Kidney glomerular epithelial cell (primary cell): ENCODE measurements around the gene KIAA1958.

Experiments used
- DNase-seq: peaks from one replicate; lab custom pipeline; 2025; lab: John Stamatoyannopoulos, UW

KIAA1958 gene, protein sequence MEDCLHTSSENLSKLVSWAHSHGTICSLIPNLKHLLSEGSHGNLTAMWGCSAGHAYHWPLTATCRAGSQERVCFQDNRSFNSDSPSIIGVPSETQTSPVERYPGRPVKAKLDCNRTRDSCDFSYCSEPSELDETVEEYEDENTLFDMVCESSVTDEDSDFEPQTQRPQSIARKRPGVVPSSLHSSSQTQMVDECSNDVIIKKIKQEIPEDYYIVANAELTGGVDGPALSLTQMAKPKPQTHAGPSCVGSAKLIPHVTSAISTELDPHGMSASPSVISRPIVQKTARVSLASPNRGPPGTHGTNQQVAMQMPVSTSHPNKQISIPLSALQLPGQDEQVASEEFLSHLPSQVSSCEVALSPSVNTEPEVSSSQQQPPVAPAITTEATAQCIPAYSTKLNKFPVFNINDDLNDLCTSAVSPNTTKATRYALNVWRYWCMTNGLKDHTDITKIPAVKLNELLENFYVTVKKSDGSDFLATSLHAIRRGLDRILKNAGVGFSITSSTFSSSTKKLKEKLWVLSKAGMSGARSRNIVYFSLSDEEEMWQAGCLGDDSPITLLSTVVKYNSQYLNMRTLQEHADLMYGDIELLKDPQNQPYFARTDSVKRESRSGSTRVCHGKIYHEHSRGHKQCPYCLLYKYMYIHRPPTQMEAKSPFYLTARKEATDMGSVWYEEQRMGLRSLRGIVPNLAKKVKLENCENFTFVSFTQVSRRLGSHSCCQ

DNA sequence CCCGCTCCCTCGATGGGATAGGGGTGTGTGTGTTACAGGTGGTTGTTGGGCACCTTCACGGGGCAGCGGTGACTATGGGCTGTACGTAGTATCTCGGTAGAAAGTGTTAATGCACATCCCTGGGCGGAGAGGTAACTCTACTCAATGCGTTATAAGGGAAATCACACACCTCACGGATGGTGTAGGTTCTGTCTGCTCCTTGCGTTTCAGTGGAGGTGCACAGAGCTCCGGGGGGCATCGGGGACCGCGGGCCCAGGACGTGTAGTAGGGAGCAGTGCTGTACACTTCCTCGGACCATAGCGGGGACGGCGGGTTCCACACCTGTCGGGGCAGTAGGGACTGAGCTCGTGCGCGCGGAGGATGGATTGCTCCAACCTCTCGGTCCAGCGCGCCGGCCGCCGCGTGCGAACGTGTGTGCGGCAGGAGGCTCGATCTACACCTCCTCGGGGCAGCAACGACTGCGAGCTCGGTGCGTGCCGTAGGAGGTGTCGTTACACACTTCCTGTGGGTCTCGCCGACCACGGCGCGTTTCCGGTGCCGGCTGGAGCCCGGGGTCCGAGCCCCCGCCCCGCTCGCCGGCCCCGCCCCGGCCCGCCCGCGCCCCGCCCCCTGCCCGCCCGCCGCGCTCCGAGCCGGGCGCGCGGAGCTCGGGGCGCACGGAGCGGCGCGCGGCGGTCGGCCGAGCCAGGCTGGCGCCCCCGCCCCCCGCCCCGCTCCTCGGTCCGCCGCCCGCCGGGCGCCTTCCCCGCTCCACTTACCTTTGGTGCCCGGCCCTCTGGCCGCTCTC lies at the start of gene KIAA1958:
TSS of gene KIAA1958 (plus strand) at position 607 of the 787 bp plus-strand sequence. CDS start 87,254 bp downstream, outside the sequence.
- peak; percentile 47 for DNase-seq

DNA sequence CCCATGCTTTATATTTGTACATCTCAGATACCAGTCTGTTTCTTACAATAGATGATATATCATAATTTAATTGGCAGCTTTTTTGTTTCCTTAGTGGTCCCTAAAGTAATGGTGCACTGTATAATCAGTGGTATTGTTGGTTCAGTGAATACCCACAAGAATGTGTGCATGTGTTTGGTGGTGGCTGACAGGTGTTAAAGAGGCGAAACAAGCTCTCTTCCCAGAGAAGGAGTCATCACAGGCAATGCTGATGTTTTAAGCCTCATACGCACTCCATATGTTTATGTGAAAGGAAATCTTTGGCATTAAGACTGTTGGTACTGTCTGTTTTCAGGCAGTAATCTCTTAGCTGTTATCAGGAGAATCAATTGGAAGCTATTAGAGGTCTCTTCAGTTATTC lies 49.2 kb upstream of the KIAA1958 start:
- DNase-seq, result no peak

DNA sequence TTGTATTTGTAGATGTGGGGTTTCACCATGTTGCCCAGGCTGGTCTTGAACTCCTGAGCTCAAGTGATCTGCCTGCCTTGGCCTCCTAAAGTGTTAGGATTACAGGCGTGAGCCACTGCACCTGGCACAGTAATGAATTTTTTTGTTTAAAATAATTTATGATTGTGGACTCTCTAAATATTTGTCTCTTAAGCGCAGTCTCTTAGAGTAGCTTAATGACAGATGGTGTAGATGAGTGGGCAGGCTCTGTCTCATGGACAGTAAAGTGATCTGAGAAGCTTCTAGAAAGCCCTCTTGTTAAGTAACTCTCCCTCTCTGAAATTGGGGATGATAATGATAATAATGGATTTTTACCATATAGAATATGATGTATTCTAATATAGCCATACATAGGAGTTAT lies 47.5 kb upstream of the KIAA1958 start:
- no peak for DNase-seq

DNA sequence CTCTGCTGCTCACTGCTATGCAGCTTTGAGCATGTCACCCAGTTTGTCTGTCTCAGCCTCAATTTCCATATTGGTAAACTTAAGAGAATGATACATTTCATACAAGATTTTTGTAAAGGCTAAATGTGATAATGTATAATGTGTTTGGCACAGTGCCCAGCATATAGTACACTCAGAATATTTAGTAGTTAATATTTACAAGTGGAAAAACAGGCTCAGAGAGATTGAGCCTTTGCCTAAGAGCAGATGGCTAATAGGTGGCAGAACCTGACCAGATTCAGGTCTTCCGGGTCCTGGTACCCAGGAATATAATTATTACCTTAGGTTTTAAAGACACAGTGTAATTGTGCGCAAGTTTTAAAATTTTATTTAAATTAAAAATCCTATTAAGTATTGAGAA lies 46.8 kb upstream of the KIAA1958 start:
- no peak for DNase-seq

DNA sequence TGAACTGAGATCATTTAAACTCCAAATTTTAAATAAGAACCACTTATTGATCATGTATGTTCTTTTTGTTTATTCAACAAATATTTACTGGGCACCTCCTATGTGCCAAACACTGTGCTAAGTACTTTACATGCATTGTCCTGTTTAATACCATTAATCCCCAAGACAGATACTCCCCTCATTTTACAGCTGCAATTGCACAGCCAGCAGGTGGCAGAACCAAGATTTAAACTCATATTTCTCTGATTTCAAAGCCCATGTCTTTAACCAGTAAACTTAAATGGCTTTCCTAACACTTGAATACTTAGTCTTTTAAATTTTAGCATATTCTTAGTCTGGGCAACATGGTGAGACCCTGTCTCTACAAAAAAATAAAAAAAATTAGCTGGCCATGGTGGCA lies 43.4 kb upstream of the KIAA1958 start:
- peak; percentile 2 for DNase-seq

DNA sequence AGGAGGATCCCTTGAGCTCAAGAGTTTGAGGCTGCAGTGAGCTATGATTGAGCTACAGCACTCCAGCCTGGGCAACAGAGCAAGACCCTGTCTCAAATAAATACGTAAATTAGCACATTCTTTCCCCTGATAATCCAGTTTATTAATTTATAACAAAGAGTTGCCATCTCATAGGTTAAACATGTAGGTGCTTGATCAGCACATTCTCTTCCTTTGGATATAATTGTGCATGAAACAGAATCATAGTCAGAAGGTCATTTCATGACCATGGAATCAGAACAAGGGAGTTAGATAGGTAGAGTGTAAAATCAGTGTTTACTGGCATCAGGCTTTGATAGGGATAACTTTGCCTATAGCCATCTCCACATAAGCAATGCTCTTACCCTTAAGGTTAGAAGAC lies 43.0 kb upstream of the KIAA1958 start:
- DNase-seq, result no peak

DNA sequence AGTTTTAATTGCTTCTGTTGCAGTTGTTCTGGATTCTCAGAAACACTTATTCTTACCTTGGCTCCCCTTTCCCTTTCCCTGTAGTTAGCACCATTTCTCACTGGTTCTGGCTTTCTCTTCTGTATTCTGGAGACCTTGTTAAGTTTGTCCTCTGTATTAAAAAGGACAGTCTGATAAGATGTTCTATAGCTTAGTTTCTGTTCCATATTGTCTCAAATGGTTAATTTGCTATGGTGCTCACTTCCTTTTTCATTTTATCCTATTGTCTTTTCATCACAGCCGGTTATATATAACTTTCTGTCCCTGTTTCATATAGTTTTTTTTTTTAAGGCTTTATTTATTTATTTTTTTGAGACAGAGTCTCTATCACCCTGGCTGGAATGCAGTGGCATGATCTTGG lies 41.4 kb upstream of the KIAA1958 start:
- DNase-seq, result no peak

DNA sequence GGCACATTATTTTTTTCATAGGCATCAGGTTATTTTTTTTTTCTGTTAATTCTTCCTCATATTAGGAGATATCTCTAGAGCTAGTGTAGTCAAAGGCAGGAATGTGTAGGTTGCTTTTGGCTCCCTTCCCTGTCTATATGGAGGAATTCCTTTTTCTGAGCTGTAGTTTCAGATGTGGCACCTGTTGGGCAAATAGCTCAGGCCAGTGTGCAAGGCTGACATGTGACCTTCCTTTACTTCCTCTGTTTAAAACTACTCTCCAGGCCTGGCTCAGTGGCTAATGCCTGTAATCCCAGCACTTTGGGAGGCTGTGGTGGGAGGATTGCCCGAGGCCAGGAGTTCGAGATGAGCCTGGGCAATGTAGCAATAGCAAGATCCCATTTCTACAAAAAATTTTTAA lies 40.5 kb upstream of the KIAA1958 start:
- no peak for DNase-seq

DNA sequence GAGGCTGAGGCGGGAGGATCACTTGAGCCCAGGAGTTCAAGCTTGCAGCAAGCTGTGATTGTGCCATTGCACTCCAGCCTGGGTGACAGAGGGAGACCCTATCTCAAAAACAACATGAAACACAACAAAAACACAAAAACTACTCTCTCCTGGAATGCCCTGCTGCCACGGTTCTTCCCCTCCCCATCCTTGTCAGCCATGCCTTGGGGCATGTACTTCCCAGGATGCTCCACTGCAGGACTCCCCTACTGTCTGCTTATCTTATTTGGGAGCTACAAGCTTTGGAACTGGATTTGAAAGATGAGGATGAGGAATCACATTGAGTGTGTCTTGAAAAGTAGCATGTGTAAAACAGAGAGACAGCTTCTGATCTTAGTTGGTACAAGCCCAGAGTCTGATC lies 40.1 kb upstream of the KIAA1958 start:
- DNase-seq, result no peak

DNA sequence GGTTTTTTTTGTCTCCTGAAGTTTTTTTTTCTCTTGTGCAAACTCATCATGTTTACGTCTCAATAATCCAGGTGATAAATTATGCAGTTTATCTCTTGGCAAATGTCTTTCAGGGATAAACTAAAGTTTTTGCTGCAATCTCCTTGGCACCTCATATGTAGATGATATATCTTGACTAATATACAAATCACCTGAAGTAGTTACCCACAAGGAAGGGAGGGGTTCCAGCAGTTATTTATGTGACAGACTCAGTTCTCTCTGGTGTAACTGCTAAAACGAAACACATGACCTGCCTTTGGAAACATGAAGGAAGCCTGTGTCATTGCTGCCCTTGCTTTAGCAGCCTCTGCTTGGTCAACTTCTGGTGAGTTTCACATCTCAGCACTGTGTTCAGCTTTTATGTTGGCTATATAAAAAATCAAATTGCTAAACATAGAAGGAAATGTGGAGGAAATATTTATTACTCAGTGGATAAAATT lies 39.3 kb upstream of the KIAA1958 start:
- DNase-seq, result peak; percentile 4

DNA sequence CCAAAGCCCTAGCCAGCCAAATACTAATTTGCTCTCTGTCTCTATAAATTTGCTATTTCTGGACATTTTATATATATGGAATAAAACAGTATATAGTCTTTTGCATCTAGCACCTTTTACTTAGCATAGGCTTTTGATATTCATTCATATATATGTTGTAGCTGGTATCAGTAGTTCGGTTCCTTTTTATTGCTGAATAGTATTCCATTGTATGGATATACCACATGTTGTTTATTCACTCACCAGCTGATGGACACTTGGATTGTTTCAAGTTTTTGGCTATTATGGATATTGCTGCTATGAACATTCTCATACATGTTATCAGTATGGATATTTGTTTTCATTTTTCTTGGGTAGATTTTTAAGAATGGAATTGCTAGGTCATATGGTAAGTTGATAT lies 23.8 kb upstream of the KIAA1958 start:
- no peak for DNase-seq

DNA sequence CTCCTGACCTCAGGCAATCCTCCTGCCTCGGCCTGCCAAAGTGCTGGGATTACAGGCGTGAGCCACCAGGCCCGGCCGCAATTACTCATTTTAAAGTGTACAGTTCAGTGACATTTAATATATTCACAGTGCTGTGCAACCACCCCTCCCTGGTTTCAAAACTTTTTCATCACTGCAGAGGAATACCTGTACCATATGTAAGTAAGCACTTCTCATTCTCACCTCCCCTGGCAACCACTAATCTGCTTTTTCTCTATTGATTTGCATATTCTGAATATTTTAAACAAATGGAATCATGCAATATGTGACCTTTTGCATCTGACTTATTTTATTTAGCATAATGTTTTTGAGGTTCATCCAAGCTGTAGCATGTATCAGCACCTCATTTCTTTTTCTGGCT lies 21.3 kb upstream of the KIAA1958 start:
- no peak for DNase-seq

DNA sequence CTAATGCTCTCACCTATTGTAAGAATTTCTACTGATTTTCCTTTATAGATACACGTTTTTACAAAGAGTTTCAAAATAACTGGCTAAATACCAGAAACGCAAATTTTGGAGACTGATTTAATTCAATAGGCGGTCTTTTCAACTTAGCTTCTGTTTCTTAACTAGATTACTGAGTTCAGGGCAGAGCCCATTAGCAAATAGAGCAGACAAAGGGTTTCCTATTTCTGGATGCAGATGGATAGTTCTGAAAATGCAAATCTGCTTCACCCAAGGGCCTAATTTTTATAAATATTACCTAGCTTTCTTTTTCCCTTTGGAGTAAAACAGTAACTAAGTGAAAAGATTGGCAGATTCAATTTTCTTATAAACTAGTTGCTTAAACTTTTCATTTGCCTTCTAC lies 13.6 kb upstream of the KIAA1958 start:
- DNase-seq, result no peak

DNA sequence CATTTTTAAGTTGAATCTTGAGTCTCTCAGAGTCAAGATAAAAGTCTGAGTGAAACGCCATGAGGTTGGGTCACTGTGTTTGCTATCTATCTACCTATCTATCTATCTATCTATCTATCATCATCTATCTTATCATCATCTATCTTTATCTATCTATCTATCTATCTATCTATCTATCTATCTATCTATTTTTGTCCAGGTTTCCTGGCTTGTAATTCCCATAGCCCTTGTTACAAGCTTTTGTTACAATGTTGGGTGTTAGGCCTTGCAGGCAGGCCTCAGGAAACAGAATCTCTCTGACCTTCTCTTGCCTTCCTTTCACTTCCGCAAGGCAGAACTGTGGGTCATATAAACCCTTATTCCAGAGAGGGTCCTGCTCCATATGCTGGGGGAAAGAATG lies 12.6 kb upstream of the KIAA1958 start:
- no peak for DNase-seq

DNA sequence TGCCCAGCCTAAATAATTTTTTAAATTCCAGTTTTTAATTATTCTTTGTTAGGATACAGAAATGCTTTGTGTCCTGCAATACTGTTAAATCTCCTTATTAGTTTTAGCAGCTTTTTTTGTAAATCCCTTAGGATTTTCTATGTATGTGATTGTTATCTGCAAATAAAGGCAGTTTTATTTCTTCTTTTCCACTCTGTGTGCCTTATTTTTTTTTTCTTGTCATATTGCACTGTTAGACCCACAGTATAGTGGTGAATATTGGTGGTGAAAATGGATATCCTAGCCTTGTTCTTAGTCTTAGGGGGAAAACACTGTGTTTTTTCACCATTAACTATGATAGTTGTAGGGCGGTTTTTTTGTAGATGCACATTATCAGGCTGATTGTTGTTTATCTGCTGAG lies 11.3 kb upstream of the KIAA1958 start:
- no peak for DNase-seq

DNA sequence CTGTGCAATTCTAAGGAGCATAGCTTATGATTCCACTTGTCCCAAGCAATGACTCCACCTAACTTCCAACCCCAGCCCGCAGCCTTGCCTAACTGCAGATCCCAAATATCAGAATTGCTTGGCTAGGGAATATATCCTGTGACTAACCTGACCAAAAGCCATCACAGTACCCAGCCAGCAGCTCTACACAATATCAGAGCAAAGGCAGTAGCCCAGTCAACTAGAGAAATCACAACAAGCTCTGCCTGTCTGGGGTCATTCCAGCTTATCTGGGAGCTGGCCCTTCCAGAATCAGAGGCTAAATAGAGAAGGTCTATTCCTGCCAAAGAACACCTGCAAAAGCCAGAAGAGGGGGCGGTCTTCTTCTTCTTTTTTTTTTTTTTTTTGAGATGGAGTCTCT lies 9.3 kb upstream of the KIAA1958 start:
- DNase-seq, result no peak

DNA sequence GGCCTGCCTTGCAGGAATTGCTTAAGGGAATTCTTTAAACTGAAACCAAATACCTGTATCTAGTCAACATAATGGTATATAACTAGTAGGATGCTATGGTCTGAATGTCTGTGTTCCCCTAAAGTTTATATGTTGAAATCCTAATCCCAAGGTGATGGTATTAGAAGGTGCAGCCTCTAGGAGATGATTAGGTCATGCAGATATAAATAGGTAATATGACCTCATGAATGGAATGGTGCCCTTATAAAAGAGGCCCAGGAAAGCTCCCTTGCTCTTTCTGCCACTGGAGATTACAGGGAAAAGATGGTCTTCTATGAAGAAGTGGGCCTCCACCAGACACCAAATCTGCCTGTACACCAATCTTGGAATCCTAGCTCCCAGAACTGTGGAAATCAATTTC lies 7.4 kb upstream of the KIAA1958 start:
- no peak for DNase-seq

DNA sequence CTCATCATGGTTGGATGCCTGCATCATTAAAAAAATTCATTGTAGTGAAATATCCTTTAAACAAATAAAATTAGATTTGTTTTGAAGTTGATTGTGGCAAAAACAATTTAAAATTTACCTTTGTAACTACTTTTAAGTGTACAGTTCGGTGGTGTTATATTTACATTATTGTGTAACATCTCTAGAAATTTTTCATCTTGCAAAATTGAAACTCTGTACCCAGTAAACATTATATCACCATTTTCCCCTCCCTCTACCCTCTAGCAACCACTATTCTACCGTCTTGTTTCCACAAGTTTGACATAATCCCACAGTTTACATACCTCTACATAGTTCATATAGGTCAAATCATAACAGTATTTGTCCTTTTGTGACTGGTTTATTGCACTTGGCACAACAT lies 2.0 kb upstream of the KIAA1958 start:
- no peak for DNase-seq

DNA sequence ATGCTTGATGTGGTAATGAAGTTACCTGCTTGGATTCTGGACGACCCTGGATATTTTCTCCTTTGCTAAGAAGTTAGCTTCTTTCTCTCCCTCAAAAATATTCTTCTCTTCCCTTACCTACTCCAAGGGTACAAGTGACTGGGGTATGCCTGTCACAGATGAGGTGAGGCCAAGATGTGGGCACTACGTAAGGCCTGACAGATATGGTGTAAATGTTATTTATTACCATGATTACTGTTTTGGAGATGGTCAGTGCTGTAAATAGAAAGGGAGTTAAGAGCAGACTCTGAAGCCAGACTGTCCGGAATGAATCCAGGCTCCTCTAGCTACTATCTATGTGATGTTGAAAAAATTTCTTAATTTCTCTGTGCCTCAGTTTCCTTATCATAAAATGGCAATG lies 1.1 kb upstream of the KIAA1958 start:
- no peak for DNase-seq

DNA sequence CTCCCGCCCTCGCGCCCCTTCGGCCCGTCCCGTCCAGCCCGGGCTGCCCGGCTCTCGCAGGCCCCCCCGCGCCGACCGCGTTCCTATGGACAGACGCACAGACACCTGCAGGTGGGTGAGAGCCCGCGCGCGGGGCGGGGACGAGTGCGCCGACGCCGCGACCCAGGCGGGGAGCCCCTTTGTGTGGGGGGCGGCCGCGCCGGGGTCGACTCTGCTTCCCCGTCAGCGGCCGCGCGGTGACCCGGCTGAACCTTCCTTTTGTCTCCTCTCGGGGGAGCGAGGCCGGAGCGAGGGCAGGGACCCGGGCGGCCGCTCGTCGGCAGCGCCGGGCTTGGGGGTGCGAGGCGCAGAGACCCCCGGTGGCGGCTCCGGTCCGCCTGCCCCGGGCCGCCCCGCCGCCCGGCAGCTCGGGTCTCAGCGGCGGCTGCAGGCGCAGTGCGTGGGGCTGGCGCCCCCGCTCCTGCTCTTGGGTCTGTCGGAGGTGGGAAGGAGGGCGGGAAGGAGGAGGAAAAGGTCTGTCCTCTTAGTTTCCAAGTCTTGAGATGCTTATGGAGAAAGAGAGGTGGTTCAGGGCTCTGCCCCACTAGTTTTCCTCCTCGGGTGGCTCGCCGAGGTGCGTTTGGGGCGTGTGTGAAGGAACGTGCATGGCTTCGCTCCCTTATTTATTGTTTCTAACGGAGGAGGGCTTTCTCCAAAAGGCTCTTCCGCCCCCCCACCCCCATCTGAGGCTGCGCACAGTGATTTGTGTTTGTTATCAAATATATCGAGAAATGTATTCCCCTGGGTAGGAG lies 576 bp downstream of the KIAA1958 start:
- DNase-seq, result peak; percentile 34

DNA sequence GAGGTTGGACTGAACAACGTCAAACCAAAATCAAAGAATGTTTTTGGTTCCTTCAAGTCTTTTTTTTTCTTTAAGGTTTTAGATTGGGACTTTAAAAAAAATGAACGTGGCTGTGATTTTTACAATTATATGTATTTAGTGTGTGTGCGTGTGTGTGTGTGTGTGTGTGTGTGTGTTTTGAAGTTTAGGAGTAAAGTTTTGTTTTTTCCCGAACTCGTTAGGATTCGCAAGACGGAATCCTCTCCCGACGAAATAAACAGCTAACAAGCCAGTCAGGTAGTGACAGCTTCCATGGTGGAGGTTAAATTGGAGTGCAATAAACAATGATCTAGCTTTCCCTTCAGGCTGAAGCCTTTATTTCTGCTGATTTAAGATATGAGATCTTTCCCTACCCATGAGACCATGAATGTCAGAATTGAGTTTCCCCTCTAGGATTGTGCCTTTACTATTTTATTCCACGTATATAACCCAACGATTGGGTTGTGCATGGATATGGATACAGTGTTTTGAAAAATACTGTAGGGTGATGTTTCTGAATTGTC lies 1.2 kb downstream of the KIAA1958 start:
- no peak for DNase-seq
